SW480 (cell line): ENCODE data around the gene CDHR2.

Experiments
- DNase-seq: peaks from one replicate; pipeline ENCODE4 v3.0.0-alpha.2; 2016; ENCODE audit warnings: low spot score

Gene CDHR2, protein sequence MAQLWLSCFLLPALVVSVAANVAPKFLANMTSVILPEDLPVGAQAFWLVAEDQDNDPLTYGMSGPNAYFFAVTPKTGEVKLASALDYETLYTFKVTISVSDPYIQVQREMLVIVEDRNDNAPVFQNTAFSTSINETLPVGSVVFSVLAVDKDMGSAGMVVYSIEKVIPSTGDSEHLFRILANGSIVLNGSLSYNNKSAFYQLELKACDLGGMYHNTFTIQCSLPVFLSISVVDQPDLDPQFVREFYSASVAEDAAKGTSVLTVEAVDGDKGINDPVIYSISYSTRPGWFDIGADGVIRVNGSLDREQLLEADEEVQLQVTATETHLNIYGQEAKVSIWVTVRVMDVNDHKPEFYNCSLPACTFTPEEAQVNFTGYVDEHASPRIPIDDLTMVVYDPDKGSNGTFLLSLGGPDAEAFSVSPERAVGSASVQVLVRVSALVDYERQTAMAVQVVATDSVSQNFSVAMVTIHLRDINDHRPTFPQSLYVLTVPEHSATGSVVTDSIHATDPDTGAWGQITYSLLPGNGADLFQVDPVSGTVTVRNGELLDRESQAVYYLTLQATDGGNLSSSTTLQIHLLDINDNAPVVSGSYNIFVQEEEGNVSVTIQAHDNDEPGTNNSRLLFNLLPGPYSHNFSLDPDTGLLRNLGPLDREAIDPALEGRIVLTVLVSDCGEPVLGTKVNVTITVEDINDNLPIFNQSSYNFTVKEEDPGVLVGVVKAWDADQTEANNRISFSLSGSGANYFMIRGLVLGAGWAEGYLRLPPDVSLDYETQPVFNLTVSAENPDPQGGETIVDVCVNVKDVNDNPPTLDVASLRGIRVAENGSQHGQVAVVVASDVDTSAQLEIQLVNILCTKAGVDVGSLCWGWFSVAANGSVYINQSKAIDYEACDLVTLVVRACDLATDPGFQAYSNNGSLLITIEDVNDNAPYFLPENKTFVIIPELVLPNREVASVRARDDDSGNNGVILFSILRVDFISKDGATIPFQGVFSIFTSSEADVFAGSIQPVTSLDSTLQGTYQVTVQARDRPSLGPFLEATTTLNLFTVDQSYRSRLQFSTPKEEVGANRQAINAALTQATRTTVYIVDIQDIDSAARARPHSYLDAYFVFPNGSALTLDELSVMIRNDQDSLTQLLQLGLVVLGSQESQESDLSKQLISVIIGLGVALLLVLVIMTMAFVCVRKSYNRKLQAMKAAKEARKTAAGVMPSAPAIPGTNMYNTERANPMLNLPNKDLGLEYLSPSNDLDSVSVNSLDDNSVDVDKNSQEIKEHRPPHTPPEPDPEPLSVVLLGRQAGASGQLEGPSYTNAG (N-terminal part only)

DNA sequence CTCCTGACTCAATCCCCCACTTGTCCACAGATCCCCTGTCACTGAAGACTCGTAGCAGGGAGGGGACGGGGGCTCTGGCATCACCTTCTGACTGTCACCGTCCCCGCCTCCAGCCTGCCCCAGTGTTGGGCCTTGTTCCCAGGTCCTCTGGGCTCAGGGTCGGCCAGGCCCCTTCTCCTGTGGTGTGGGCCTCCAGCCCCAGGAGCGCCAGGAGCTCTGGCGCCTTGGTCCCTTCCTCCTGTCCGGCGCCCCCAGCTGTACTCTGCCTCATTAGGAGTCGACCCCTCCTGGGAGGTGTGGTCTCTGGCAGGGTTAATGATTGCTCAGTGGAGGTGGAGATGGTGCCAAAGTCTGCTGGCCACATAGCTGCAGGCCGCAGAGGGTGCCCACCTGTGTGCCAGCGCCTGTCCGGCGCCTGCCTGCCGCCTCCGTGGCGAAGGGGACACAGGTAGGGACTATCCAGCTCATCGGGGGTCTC, at the start of gene CDHR2:
CDHR2 (plus strand) TSS at position 376 of the 478 bp plus-strand sequence. CDS start 16,011 bp downstream, outside the sequence.
- no peak for DNase-seq

DNA sequence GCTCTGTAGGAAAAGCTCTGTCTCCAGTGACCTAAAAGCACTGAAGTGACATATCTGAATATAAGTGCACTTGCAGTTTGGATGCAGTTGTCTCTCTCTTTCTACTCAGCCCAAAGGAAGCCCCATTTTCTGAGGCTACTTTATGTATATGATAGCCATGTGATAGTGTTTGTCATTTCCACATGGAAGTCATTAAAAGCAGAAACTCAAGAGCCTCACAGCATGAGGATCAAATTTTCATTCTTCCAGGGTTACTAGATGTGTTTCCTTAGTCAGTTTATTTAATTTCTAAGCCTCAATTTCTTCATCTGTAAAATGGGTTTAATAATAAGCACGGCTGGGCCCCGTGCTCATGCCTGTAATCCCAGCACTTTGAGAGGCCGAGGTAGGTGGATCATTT, 48.6 kb upstream of the CDHR2 start:
- no peak for DNase-seq

DNA sequence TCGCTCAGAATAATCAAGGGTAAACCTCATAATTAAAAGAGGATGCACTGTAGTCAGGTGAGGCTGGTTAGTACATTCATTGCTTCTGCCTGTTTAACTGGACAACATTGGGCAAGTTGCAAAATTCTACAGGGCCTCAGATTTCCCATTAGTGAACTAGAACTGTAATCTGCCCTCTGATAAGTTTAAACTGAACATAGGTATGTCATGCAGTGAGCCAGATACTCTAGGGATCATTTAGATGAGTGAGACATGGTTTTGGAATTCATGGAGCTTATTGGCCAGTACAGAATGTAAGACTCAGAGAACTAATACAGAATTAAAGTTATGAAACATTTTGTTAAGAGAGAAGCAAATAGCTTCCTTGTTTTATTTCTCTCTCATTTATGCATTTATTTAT, 47.8 kb upstream of the CDHR2 start:
- DNase-seq: no peak

DNA sequence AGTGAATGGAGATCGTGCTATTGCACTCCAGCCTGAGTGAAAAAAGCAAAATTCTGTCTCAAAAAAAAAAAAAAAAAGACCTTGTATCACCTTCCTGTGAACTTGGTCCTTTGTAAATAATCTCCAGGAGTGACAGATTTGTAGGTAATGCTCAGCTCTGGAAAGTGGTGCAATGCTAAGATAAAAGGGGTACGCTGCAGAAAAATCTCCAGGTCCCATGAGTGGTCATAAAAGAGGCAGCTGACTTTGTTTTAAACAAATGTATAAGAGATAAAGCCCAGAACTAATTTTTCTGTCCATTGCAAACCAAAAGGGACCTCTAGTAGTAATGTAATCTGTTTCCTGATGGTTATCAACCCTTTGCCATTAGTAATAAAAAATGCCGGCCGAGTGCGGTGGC, 45.6 kb upstream of the CDHR2 start:
- DNase-seq: no peak

DNA sequence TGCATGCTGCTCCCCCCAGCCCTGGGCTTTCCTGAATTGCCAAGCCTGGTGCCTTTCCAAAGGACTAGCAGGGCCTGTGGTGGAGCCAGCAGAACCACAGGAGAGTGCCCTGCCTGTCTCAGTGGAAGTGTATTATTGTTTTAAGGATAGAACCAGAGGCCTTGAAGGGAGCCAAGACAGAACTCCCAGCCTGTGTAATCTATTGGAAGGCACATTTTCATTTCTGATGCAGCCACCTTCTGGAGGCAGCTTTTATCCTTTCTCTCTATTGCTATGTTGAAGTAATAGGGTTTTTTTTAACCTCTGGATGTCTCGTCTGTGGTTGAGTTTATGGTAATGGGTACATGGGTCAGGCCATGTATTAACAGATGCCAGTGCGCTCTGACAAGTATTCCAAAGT, 41.2 kb upstream of the CDHR2 start:
- no peak for DNase-seq

DNA sequence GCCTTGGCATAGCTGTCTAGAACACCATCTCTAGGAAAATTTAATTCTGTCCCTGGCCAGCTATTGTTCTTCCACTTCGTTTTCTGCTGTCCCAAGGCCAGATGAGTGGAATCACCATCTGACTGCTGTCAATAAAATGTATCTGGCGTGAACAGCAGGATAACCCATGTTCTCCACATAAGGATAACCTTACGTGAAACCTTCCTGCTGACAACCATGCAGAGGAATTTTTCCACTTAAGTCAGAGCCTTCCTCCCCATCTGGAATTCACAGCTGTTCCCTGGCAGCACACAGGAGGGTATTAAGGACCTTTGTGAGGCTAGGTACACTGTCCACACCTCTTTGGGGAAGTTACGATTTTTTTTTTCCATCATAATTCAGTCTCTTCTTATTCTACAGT, 40.5 kb upstream of the CDHR2 start:
- DNase-seq: no peak

DNA sequence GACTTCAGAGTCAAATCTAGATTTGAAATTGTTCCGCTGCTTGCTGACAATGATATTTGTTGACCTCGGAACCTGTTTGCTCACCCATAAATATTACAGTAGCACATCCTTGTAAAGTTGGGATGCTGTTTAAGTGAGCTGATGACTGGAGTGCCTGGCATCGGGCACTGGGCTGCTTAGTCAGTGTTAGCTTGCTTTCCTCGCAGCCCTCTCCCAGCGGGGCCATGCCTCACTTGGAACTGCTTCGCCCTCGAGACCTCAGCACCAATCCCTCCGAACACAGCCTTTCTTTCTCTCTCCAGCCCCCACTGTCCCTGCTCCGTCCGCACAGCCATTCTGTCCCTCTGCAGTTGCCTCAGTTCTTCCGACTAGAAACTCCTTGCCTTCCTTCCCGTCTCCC, 35.4 kb upstream of the CDHR2 start:
- no peak for DNase-seq

DNA sequence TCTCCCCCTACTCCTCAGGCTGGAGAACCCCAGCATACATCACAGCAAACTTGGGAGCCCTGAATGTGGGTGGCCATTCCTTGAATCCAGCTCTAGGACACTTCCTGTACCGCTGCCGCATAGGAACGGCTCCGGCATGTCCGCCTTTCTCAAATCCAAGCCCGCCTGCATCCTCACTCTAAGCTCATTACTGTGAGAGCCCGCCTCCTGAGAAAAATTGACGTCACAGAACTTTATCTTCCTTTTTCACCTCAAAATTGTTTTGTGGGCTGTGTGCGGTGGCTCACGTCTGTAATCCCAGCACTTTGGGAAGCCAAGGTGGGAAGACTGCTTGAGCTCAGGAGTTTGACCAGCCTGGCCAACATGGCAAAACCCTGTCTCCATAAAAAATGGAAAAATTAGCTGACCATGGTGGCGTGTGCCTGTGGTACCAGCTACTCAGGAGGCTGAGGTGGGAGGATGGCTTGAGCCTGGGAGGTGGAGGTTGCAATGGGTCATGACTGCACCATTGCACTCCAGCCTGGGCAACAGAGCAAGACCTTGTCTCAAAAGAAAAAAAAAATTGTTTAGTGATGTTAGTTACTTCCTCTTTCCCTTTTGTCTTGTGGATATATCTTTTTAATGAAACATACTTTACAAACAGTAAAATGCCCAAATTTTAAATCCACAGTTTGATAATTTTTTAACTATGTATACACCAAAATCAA, 34.7 kb upstream of the CDHR2 start:
- DNase-seq: no peak

DNA sequence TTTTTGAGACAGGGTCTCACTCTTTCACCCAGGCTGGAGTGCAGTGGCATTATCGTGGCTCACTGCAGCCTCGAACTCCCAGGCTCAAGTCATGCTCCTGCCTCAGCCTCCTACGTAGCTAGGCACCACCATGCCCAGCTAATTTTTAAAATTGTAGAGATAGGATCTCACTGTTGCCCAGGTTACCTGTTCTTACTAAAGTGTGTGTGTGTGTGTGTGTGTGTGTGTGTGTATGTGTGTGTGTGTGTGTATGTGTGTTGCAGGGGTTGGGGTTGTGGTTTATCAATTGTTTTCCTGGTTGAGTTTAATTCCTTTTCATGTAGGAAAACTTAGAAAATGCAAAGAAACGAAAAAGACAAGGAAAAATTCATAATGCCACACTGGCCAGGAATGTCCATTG, 33.7 kb upstream of the CDHR2 start:
- DNase-seq: no peak

DNA sequence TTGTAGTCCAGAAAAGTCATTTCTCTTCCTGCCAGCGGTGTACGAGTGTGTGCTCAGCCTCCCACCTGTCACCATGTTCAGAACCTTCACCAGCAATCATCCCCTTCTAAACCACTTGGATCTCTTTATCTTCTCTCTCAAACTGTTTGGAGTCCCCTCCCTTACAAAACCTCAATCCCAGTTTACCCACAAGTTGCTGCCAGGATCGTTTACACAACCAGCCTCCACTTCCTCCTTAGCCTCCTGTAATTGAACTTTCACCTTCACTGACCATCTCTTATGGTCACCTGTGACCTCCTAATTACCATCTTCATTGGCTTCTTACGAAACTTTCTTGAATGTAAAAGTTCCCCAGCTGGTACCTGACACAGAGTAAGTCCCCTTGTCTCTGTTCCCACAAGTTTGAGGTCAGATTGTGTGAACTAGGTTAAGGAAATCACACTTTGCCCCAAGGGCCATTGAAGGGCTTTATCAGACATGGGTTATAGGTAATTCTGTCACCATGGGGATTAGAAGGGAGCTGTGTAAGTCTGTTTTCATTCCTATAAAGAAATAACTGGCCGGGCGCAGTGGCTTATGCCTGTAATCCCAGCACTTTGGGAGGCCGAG, 32.0 kb upstream of the CDHR2 start:
- no peak for DNase-seq

DNA sequence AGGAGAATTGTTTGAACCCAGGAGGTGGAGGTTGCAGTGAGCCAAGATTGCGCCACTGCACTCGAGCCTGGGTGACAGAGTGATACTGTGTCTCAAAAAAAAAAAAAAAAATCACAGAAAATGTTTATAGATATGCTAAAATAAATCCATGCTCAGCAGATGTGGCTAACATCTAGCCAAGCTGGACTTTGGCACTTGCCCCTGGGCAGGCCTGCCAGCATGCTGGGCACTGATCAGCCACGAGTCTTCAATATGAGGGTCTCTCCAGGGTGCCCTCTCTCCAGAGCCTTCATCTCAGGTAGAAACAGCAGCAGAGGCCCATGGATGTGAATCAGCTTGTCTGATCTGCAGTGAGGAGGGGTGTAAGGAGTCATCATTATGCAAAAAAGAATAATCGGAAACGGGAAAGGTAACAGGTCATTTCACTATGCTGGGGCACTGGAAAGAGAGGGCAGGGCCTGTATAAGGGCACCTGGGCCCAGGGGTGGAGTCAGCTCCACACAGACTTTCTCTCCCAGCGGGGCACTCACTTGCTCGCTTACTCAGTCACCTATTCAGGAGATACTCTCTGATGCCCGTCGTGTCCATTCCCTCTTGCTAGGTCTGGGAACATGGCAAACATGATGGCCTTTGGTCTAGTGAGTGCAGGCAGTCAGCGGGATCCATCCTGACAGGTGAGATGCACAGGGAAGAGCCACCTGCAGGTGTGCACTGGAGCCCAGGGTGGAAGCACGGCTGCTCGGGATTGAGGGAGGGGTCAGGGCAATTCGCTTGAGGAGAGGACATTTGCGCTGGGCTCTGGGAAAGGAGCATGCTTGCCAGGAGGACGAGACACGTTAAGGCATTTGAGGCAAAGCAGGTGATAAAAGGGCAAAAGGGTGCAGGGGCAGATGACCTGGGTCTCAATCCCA, 29.1 kb upstream of the CDHR2 start:
- DNase-seq: no peak

DNA sequence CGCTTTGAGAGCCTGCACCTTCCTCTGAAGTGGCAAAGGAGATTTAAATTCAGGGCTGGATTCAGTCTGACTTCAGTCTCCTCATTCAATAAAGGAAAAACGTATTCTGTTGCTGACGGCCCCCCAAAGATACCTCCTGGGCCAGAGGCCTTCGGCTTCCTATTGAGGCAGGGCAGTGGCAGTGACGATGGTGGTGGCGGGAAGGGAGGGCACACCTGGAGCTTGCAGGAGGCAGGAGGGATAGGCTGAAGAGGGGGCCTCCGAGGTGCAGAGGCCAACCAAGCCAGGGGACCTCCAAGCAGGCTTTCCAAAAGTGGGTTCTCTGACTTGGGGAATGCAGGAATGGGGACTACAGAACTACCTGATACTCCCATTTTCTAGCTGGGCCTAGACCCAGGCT, 27.9 kb upstream of the CDHR2 start:
- DNase-seq: no peak

DNA sequence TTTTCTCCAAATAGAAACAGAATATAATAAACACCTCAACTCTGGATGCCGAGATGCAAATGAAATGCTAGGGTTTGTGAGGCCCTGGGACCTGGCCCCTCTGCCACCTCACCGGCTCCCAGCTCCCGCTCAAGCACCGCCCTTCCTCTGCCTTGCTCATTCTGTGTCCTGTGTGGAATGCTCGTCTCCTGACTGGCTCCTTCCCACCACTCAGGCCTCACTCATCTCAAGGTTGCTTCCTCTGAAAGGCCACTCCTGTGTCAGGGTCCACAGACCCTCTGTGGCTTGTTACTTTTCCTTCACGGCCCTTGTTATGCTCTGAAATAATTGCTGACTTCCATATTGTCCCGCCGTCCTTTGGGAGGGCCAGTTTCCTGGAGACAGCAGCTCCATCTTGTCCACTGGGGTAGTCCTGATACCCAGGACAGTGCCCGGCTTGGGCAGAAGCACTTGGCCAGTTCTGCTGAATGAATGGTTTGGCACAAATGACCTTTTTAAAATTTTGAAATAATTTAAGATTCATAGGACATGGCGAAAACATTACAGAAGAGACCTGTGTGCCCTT, 27.4 kb upstream of the CDHR2 start:
- no peak for DNase-seq

DNA sequence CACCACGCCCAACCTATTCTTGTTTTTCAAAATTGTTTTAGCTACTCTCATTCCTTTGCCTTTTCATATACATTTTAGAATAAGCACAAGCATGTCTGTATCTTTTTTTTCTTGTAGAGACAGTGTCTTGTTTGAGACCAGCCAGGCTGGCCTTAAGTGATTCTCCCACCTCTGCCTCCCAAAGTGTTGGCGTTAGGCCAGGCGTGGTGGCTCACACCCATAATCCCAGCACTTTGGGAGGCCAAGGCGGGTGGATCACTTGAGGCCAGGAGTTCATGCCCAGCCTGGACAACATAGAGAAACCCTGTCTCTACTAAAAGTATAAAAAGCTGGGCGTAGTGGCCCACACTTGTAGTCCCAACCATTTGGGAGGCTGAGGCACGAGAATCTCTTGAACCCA, 25.0 kb upstream of the CDHR2 start:
- DNase-seq: no peak

DNA sequence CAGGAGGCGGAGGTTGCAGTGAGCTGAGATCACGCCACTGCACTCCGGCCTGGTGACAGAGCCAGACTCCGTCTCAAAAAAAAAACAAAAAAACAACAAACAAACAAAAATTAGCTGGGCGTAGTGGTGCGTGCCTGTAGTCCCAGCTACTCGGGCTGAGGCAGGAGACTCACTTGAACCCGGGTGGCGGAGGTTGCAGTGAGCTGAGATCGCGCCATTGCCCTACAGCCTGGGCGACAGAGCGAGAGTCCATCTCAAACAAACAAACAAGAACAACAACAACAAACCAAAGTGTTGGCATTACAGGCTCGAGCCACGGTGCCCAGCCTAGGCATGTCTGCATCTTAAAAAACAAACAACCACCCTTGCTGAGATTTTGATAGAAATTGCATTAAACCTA, 24.2 kb upstream of the CDHR2 start:
- DNase-seq: no peak

DNA sequence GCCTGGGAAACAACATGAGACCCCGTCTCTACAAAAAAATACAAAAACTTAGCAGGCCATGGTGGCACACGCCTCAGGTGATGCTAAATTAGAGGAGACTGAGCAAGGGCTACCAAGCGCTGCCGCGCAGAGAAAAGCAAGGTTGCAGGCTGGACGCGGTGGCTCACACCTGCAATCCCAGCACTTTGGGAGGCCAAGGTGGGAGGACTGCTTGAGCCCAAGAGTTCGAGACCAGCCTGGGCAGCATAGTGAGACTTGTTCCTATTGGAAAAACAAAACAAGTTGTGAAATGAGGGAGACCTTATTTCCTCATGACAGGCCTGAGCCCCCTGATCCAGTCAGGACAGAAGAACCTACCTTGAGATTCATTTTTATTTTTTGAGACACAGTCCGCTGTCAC, 23.5 kb upstream of the CDHR2 start:
- no peak for DNase-seq

DNA sequence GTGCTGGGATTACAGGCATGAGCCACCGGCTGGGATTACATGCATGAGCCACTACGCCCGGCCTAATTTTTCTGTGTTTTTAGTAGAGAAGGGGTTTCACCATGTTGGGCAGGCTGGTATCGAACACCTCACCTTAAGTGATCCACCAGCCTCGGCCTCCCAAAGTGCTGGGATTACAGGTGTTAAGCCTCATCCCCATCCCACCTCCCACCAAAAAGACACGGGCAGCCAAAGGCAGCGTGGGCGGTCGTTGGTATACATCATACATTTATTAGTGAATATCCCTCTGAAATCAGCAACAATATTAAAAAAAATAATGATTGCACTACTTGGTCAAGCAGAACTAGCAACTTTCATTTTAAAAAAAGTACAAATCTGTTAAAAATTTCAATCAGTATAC, 22.7 kb upstream of the CDHR2 start:
- no peak for DNase-seq

DNA sequence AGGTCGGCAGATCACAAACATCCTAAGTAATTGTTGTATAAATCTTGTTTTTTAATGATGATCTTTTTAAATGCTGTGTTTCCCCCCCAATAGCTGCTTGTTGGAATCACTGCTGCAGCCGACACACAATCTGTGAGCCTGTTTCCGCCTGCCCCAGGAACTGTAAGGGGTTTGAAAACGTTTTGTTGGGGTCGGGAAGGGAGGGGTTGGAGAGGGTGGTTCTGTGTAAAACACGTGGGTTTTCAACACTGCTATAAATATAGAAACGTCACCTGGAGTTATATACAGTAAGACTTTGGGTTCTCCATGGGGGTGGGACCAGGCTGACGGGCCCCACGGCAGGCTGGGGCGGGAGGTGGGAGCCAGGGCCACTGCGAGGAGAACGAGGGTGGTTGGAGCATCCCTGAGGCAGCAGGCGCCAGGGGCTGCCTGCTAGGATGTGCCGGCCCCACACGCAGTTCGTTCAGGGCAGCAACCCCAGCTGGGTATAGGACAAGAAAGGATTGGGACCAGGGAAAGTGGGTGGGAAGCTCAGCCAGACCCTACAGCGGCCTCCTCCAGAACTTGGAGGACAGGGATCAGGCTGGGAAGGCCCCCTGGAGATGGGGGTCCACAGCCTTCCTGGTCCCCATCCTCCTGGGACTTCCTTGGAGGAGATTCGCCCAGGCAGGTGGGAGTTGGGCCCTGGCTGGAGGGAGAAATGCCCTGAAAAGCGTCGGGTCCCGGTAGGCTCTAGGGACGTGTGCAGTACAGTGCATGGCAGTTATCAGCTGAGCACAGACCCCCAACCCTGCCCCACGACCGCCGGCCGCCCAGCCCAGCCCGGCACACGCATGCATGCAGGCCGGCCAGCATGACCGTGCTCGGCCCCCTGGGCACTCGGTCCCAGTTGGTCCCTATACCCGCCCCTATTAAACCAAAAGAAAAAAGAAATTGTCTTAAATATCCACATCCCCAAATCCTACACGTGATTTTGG, 21.6 kb upstream of the CDHR2 start:
- DNase-seq: no peak

DNA sequence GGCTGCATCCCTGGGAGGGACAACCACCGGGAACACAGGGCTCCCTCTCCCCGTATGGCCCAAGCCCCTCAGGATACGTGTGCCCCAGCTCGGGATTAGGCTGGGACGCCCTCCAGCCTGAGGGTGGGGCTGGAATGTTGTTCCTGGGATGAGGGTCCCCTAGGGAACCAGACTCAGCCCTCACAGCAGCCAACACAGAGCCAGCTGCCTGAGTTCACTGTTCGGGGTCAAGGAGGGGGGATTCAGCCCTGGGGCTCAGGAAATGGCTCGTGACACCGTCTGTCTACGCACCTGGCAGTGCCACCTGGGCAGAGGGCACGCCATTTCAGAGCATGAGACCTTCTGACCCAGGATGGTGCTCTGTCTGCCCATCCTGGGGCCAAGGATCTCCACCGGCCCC, 20.8 kb upstream of the CDHR2 start:
- DNase-seq: no peak
